Glomerular visceral epithelial cell (primary cell): ENCODE data around the gene TMEM50B.
"Not testable (repeated sequence)": the region's sequence is repeated elsewhere in the genome, so short reads cannot be mapped to it uniquely, and the experiment has no call there.

Experiments used
- DNase-seq: peaks from one replicate; pipeline ENCODE4 v3.0.0-alpha.2; 2016; ENCODE audit errors: extremely low spot score

The TMEM50B gene

DNA sequence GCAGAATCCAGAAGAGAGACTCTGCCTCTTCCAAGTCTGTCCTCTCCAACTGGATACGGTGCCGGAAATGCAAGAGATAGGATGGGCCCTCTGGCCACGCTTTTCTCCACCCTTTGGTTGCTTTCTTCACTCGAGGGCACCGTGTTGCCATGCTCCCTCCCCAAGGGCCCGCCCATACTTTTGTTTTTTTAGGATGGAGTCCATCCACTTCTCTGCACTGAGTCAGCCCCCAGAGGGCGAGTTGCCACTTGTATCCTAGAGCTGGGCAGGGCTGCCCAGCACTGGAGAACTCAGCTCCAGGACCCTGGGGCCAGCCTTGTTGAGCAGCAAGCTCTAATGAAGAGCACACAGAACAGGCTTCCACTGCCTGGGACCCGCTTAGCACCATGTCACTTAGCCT lies 51.1 kb downstream of the TMEM50B start:
- DNase-seq: peak; percentile 42

DNA sequence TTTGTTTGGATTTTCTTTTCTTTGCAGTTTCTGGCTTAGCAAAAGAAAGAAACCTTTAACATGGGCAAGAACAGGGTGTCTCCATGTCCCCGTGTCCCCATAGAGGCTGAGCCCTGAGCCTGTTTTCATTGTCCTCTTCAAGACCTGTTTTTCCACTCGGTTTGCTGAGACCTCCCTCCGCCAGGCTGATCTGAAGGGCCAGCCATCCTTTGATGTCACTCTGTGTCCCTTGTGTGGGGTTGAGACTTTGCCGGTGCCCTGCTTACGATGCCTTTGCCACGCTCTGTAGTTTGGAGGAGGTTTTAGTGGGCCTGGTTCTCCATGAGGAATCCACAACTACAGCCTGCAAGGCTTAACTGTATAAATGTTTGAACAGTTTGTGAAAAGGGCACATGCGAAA lies 52.7 kb downstream of the TMEM50B start:
- DNase-seq: no peak

DNA sequence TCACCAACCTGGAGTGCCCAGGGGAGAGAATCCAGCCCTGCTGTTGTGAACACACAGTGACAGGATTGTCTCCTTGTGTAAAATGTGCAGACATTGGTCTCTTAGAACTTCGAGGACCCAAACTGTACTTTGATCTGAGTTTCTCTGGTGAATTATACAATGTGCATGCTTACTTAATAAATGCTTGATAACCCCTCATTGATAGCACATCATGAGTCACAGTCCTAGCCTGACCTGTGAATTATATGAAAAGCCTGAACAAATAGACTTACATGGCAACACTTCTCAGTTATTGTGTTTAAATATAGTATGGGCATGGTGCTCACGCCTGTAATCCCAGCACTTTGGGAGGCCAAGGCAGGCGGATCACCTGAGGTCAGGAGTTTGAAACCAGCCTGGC lies 53.9 kb downstream of the TMEM50B start:
- DNase-seq: no peak

DNA sequence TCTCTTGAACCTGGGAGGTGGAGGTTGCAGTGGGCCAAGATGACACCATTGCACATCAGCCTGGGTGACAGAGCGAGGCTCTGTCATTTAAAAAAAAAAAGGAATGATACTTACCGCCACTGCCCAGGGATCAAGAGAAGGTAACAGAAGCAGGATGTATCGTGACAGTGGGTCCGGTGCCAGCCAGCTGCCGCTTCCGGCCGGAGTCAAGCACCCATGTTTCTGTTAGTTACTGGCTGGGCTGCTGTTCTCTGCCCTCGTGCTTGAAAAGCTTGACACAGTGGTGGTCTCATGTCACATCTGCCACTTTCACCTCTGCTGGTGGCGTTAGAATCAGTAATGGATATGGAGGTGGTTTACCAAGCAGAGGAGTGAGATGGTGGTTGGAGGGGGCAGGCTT lies 55.6 kb downstream of the TMEM50B start:
- DNase-seq: no peak

DNA sequence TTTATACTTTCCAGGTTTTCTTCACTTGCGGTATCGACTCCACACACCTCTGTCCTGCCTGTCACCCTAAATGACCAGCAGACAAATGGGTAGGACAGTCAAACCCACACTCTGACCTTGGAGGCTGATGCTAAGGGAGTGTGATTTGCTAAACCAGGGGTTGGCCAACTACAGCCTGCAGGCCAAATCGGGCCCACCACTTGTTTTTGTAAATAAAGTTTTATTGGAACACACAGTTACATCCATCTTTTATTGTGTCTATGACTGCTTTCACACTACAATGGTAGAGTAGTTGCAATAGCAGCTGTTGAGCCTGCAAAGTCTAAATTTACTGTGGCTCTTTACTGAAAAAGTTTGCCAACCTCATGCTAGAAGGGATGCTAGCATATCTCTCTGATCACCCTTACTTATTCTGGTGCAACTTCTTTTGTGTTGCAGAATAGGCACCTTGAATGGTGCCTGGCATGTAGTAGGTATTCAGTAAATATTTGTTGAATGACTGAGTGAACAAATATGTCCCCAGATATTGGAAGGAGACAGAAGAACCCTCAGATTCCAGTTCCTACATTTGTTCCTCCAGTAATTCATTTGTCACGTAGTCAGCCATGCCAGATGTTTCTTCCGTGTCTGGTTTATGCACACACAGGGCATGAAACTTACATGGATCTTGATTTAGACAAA lies 57.9 kb downstream of the TMEM50B start:
- no peak for DNase-seq

DNA sequence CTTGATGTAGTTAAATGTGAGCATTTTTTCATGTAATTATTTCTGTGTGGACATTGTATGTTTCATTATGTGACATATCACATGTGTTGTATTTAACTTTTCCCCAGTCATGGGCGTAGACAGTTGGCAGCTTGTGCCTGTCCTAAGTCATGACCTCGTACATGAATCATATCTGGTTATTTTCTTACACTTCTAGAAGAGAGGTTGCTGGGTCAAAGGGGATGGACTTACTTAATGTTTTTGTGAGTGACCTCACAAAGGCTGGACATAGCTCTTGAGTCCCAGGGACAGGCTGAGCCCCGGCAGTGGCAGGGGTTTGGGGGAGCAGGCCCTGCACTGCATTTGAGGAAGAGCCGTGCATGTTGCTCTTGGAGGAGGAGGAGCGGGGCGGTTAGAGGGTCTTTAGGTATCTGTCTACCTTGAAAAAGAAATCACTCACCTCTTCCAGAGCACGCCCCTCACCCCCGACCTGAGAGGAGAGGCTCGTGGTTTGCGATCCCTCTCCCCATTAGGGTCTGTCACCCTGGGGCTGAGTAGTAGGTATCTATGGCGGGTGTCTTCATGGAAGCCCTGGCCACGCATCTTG lies 60.1 kb downstream of the TMEM50B start:
- no peak for DNase-seq

DNA sequence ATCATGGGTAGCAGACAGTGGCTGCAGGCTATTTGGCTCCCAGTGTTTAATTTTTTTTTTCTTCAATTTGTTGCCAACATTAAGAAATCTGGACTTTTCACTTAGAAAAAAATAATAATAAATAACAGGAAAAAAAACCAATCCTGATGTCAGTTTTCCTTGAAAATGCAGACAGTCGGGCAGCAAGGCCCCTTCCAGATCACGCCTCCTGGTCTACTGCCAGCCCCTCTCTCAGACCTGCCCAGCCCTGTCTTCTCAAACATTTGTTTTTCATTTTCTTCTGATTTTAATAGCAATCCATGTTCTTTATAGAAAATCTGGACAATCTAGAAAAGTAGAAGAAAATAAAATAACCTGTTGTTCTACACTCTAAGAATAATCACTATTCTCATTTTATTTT lies 61.1 kb downstream of the TMEM50B start:
- DNase-seq: no peak

DNA sequence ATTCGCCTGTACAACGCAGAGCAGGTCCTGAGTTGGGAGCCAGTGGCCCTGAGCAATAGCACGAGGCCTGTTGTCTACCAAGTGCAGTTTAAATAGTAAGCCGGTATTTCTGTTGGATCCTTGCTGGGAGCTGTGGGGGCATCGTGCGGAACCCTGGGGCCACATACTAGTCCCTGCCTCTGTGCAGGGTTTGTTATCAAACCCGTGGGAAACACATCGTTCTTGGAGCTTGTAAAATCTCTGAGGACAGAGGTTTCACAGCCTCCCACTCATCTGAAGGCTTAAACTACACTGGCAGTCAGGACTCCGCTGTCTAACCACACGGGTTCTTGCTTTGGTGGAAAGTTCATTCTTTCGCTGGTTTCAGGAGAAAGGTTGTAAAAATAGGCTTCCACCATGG lies 64.8 kb downstream of the TMEM50B start:
- no peak for DNase-seq

DNA sequence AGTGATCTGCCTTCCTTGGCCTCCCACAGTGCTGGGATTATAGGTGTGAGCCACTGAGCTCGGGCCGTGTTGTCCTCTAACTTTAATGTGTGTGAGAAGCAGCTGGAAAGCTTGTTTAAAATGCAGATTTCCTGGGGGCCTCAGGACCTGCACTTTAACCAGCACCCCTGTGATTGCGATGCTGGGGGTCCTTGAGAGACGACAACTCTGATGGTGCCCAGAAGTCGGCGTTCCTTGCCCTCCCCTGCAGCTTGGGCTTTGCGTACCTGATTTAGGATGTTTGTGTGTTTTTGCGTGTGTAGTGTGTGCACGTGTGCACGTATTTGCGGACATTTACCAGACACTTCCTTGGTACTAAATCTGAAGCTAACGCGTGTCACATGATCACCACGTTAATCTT lies 65.7 kb downstream of the TMEM50B start:
- DNase-seq: no peak

DNA sequence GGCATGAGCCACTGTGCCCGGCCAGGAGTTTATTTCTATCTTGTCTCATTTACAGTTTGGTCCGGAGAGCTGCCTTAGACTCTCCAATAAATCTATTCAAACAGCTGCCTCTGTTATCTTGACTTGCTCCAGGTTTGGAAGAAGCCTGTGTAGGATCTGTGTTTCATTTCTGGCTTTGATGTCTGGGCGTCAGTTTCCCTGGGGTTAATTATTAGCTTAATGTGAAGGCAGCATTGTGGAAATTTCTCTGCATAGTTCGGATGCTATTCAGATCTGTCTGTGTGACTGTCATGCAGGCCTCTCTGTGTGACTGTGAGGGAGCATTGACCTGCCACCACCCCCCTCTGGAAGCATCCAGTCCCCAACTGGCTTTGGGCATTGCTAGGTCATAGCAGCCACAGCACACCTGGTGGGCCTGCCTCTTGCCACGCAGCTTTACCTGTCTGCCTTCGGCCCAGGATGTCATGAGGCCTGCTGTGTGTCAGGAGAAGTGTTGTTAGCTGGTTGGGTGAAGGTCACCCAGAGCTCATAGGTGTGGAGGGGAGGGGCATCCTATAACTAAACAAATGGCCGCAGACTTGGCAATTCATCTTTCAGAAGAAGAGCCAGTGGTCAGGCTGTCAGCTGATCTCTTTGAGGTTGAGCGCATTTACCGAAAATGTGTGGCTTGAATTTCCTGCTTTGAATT lies 66.8 kb downstream of the TMEM50B start:
- DNase-seq: peak; percentile 57

DNA sequence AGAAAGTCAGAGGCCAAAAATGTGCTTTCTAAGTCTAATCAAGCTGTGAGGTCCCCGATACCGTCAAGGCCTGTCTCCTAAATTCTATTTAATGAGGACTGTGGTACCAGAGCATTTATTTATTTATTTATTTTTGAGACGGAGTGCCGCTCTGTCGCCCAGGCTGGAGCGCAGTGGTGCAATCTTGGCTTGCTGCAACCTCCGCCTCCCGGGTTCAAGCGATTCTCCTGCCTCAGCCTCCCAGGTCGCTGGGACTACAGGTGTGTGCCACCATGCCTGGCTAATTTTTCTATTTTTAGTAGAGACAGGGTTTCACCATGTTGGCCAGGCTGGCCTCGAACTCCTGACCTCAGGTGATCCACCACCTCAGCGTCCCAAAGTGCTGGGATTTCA lies 67.3 kb downstream of the TMEM50B start:
- DNase-seq: not testable (repeated sequence)

DNA sequence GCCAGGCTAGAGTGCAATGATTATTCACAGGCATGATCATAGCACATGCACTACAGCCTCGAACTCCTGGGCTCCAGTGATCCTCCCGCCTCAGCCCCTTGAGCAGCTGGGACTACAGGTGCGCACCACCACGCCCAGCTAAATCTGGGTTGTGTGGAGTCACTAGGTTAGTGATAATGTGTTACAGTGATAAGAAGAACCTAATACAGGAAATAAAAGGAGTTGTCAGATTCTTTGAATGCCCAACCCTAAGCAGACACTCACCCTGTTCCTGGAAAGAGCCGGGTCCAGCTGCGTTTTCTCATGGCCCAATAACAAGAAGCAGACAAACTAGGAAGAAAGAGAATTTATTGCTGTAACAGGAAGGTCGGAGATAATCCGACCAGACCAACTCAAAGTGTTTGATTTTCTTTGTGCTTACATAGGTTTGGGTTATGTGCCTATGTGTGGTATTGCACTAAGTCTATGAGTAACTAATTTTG lies 67.8 kb downstream of the TMEM50B start:
- DNase-seq: no peak

DNA sequence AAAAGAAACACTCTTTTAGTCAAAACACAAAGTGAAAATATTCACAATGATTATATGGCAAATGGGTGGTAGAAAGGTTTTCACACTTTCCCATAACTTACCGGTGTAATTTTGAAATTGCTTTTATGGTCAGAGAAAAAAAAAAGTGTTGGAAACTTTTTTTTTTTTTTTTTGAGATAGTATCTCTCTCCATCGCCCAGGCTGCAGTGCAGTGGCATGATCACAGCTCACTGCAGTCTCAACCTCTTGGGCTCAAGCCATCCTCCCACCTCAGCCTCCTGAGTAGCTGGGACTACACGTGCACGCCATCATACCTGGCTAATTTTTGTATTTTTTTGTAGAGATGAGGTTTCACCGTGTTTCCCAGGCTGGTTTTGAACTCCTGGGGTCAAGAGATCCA lies 73.3 kb downstream of the TMEM50B start:
- DNase-seq: no peak

DNA sequence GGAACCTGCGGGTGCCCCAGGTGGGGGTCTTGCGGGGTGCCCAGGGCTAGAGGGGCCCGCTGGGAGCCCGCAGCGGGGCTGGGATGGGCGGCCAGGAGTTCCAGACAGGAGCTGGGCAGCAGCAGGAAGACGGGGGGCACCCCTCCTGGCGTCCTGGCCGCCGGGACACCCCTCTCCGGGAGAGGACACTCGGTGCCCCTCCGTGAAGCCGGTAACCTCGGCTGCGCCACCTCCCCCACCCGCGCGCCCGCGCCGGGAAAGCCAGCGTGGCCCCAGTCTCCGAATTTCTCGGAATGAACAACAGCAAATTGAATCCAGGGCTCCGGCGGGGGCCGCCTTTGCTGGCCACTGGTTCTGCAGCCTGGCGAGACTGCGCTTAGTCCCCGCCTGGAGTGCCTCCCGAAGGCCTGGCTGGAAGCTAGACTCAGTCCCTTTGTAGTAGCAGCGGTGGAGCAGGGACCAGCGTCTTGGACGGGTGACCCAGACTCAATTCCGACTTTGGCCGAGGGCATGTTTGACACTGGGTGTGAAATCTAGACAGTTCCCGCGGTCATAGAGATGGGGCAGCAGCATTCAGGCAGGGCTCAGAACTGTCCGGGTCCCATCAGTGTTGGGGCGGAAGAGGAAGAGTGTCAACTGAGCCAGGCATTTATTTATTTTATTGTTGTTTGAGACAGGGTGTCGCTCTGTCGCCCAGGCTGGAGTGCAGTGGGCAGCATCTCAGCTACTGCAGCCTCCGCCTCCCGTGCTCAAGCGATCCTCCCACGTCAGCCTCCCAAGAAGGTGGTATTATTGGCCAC lies 75.8 kb downstream of the TMEM50B start:
- DNase-seq: peak; percentile 53

DNA sequence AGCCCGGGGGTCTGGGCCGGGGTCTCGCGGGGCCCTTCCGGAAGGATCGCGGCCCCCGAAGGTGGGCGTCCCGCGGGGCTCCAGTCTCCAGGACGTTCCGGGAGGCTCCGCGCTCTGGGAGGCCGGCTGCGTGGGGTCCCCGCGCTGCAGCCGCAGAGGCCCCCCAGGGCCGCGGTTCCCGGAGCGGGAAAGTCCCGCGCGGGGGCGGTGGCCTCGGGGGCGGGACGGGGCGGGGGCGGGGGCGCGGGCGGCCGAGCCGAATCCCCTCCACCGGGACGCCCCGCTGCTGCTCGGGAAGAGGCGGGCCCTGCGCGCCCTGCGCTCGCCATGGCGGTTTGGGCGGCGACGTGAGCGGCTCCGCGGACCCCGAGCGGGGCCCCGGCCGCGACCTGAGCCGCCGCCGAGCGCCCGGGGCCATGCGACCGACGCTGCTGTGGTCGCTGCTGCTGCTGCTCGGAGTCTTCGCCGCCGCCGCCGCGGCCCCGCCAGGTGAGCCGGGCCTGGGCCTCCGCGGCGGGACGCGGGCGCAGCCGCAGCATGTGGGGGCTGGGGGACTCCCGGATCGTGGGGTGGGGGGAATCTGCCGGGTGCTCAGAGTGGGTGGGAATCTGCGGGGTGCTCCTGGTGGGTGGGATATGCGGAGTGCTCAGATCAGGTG lies 76.5 kb downstream of the TMEM50B start, which contains the start of gene IFNGR2:
IFNGR2 (plus strand) TSS at position 286 of the 658 bp plus-strand sequence; CDS start at position 417, 131 bp downstream.
- DNase-seq: peak; percentile 69

DNA sequence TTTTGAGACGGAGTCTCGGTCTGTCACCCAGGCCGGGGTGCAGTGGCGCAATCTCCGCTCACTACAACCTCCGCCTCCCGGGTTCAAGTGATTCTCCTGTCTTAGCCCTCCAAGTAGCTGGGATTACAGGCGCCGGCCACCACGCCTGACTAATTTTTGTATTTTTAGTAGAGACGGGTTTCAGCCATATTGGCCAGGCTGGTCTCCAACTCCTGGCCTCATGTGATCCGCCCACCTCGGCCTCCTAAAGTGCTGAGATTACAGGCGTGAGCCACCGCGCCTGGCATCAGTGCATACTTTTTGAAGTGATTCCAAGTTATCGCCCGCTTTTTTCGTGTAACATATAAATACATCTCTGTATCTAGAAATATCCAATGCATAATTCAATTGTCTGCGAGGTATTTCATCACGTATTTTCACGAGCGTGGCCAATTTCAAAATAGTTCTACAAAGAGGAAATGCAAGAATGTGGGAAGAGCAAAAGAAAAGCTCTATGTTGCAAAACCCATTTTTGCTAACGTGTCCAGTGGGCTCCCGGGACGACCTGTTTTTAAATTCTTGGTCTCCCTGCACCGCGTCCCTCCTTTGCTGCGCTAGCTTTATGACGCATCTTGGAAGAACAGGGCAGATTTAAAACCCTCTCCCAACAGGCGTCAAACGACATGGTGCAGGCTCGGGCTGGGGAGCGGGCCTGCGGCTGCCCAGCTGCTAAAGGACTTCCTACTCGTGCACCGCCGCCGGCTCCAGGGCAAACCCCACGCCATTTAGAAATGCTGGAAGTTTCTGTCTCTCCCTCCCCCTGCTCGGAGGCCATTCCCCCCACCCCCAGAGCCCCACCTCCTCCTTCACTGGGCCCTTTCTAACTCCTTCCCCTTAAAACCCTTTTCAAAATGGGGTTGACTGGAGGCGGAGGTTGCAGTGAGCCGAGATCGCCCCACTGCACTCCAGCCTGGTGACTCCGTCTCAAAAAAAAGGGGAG lies 77.5 kb downstream of the TMEM50B start:
- peak; percentile 47 for DNase-seq

DNA sequence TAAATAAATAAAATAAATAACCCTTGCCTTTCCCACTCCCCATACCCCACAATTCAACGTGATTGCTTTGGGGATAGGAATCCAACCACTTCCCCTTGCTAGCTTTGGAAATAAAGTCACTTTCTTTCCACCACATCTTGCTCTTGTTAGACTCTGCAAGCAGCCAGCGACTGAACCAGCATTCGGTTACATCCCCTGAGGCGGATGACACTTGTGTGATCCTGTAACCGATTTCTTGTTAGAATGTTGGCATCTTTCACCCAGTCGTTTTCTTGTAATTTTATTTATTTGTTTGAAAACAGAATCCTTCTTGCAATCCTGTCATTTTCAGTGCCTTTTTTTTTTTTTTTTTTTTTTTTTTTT lies 78.2 kb downstream of the TMEM50B start:
- no peak for DNase-seq
